HG02571 (cell line): ENCODE measurements around the gene EFL1.

Experiments
- ATAC-seq: cut with Tn5 transposase; IDR thresholded peaks from one replicate; pipeline ENCODE4 v1.9.1; 2021; ENCODE audit warnings: mild to moderate bottlenecking, moderate library complexity; ENCODE audit not compliant: unreplicated experiment

EFL1 gene

DNA sequence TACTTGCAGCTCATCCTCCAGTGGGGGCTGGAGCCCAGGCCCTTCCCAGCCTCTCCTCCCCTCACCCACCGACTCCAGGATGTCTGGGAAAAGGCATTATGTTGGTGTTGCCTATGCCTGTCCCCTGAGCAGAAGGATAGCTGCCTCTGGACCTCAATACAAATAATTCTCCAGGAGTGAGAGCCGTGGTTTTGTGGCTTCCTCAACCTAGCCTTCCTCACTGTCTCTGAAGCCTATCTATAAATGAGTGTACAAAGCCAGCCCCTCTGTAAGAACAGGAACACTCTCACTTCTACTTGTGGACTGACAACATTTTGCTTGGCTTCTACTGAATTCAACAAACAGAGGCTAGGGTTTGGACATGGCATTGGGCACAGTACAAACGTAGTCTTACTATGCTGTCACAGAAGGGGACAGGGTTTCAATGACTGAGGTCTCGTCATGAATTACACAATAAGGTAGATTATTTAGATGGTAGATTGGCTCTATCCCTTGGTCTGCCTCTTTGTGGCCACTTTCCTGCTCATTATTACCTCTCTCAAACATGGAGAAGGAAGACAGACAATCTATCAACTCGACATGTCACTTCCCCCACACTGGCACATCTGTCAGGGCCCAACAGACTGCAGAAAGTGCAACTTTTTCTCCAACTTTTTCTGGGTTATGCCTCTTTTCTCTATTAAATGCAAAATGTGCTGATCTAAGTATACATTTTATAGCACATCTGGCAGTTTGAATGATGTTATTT is 134.0 kb downstream of the EFL1 start:
- ATAC-seq = no peak

DNA sequence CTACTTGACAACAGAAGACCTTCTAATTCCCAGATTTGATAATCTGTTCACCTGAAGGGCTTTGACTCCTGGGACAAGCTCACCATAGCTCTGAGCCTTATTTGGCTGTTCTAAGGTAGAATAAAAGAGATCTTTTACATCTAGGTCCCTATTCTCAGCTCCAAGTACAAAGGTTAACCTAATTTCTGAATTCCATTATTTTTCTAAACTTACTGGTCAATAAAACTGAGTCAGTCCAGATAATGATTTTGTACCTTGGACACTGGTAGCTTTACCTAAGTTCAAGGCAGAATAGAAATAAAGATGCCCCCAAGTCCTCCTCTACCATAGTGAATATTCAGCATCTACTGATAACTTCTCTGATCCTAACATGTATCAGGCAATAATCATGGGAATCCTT is 135.0 kb downstream of the EFL1 start:
- no peak for ATAC-seq

GRCh38 chr15:82126346-82126745 is 136.2 kb downstream of the EFL1 start:
- no peak for ATAC-seq

DNA sequence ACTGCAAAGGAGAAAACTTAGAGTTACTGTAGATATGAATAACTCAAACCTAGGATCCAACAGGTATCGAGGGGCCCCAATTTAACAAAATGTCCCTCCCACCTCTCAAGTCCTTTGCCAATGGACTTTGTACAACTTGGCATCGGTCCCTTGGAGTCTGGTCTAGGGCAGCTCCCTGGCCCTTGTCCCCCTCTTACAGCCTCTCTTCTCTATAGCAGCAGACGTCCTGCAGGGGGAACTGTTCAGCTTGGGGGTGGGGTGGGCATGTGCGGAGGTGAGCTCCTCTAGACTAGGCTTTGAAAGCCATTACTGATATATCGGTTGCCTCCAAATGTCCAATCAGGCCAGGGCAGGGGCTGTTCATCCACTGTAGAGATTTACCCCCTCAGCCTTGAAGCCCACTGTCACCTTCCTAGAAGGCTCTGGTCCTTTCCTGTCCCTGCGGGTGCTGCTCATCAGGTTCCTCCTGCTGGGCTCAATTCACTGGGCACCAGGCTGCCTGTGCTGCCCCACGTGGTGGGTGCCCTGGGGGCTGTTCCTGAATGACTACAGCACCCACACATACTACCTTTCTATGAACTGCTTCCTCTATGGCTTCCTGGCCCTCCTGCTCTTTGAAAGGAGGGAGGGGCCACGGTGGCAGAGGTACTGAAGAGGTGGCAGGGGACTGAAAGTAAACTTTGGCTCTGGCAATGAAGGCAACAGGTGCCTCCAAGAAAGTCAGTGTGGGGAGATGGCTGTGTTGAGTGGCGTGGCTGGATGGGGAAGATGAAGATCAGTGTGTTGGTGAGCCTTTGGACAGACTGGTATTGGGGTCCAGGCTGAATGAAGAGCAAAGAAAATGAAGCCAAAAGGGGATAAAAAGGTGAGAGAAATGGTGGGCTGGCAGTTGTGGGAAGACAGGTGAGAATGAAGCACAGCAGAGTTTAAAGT is 137.9 kb downstream of the EFL1 start:
- no peak for ATAC-seq

- ATAC-seq = no peak
Measured at GRCh38 chr15:82122746-82123400, 139.7 kb downstream of the EFL1 start.

DNA sequence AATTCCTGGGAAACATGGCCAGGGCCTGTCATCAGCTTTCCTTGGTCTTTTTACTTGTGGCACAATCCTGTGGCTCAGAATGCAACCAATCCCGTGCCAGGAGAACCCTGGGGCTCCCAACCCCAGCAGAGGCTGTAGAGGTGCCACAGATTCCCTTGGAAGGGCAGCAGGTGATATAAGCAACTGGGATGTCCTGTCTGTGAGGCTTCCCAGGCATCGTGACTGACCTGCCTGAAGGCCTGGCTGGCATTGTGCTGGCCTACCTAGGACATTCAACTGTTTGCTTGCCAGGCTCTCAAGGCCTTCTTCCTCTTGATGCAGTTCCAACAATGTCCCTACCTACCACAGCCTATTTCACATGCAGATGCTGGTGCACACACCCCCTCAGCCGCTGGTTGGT is 144.5 kb downstream of the EFL1 start:
- no peak for ATAC-seq

GRCh38 chr15:82117296-82117695 is 145.2 kb downstream of the EFL1 start:
- ATAC-seq = no peak

DNA sequence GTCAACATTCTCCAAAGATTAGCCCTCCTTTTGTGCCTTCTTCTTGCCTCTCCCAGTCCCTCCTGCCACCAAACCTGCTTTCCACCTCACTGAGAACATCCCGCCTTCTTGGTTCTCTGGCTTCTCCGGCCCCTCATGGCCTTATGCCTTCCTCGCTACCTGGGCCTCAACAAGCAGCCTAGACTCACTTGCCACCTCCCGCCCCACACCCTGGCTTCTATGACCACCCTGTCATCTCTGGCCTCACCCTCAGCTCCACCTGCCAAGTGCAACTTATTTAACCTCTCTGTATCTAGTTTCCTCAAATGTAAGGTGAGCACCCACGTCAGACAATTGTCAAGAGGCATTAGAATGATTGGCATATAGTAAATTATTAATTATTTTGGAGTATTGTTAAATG is 147.9 kb downstream of the EFL1 start:
- no peak for ATAC-seq

- ATAC-seq = no peak
Measured at GRCh38 chr15:82113106-82113715, 149.3 kb downstream of the EFL1 start.

DNA sequence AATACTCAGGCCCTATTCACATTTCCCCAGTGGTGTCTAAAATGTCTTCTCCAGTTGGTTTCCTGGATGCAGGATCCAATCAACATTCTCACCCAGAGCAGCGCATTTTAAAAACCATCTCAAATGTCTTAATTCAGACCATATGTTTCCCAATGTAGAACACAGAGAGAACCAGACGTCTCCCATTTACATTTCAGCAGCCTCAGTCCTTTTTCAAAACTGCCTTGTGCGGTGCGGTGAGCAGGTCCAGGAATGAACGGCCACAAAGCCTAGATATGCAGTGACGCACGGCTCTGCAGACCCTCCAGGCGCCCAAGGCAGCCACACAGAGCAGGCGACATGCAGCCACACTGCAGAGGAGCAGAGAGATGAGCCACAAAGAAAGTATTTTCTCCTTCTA is 150.6 kb downstream of the EFL1 start:
- ATAC-seq = no peak

- no peak for ATAC-seq
Measured at GRCh38 chr15:82110144-82110543, 152.4 kb downstream of the EFL1 start.

DNA sequence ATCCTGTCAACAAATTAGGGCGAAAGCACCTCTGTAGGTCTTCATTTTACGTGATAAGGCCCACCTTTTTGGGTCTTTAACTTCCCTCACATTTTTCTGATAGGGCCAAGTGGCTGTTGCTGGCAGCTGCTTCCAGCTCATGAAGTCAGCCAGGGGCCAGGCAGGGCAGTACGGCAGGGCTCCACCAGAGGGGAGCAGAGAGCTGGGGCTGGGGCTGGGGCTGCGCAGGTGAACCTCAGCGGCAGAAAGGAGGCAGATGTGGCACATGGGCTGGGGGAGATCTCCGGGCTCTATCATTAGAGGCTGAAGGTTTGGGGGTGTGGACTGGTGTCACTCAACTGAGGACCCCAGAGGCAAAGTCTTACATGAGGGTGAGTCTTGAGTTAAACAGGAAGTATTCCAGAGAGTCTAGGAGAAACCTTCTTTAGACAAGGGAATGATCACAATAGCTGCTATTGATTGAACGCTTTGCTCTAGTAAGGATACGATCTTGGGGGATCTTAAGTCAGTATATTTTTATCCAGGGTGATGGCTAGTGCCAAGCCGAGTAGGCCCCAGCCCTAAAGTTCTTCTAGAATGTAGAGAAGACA is 153.9 kb downstream of the EFL1 start:
- ATAC-seq = peak; percentile 81

DNA sequence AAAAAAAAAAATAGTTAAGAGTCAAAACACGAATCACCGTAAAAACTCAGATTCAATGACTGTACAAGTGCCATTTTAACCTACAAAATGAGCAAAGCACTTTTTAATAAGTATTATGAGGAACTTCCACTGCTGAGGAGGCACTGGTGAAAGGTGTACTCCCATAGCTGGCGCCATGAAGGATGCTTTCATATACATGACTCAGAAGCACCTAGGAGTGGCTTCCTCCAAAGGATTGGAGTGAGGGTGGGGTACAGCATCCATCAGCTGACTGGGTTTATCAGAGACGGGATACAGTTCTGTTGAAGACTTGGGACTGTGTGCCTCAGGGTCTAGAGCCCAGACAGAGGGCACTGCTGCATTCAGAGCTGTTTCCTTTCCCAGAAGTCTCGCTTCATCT is 155.9 kb downstream of the EFL1 start:
- ATAC-seq = no peak

DNA sequence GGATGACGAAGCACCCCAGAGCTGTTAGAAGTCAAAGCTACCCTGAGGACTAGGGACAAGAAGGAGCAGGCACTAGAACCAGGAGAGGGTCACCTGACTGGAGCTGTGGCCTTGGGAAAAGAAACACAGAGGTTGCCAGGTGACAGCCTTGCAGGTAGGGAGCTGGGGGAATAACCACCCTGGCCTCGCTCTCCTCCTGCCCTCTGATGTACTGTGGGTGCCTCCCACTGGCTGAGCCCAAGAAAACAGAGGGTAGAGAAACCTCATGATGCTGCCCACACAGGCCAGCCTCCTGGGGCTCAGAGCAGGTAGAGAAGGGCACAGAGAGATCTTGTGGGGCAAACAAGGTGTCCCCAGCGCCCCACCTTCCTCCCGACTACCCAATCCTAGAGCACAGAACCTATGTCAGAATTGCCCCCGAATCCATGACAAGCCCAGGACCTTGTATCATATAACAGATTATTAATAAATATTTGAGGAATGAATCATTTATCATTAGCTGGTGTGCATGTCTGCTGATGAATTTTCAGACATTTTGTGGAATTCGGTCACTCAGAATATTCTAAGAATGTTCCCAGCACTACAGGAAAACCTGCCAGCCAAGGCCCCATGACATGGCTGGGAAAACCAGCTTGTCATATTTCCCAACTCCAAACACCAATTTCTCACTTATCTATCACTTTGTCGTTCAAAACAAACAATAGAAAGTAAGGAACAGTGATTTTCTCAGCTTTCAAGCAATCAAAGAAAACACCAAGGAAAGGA is 156.9 kb downstream of the EFL1 start:
- ATAC-seq = no peak

- no peak for ATAC-seq
Measured at GRCh38 chr15:82103468-82103867, 159.1 kb downstream of the EFL1 start.

- no peak for ATAC-seq
Measured at GRCh38 chr15:82100111-82100929, 162.2 kb downstream of the EFL1 start.

DNA sequence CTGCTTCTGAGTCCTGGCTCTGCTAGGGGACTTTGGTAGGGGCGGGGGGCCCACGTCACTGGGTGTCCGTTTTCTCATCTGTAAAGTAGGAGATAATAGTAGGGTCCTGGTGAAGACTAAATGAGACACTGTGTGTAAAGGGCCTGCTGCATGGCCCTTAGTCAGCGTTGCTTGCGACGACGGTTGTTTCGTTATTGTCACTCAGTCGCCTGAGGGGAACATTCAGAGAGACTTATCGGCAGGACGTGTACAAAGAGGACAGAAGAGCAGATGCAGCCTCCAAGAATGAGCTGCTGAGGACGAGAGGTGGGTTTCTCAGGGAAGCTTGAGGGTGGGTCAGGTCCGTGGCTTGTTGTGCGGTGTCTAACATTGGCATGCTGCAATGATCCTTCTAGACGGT is 163.9 kb downstream of the EFL1 start:
- ATAC-seq = no peak

- no peak for ATAC-seq
Measured at GRCh38 chr15:82095803-82096202, 166.7 kb downstream of the EFL1 start.

- no peak for ATAC-seq
Measured at GRCh38 chr15:82093774-82094211, 168.7 kb downstream of the EFL1 start.
